Measurements from ENCODE around the gene CREB5.
A peak's percentile ranks its signal among the peaks of the same experiment; 100 is the strongest.

CREB5 gene

DNA sequence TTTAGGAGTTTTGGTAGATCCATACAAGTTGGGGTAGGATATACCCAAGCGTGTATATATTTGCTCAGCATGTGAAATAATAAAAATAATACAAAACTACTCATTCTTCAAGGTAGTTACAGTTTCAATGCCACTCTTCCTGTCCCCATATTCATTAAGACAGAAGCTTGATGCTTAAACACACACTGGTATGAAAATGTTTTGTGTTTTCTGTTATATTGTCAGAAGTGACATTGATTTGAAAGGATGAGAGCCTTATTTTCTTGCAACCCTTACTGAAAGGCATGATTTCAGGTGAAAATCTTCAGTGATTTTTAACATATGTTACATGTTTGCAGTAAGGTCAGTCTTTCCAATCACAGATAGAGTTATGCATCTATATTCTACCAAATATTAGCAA is 312.2 kb downstream of the CREB5 start:
- DNase-seq: no peak

DNA sequence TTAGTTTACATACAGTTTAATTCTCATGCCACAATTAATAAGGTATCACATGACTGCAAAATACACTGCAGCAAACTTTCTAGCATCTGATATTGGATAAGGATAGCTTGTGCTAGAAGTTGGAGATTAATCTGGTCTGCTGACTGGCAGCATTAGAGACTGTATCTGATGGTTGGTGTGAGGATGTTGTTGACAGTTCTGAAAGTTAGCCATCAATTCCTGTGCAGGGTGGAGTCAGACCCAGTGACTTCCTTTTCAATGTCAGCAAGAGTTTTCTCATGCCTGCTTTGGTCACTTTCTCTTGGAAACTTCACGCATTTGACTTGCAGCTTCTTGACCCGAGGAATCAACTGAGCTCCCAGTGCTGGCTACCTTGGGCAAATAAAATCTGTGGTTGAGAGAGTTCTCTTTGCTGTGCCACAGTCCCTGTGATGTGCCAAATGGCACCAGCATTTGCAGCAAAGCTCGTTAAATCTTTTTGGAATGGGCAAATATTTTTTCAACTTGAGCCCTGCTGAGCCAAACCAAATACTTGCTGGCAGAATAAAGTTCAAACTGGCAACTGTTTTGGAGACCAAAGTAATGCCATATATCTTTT is 312.8 kb downstream of the CREB5 start:
- DNase-seq: no peak

DNA sequence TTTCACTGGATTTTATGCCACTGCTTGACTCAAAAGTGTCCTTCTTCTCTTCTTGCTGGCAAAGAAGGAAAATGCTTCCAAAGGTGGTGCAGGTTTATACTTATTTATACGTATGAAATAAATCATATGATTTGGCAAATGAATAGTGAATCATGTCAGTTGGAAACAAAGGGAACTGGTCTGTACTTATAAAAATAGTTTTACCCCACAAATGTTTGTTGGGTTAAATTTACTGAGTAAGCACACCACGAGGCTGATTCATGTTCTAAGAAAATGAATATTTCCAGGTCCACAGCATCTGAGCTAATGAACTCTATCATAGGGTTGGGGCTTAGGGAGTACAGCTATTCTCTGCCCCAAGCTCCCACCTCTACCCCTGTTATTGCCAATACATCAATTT is 313.6 kb downstream of the CREB5 start:
- DNase-seq: no peak

DNA sequence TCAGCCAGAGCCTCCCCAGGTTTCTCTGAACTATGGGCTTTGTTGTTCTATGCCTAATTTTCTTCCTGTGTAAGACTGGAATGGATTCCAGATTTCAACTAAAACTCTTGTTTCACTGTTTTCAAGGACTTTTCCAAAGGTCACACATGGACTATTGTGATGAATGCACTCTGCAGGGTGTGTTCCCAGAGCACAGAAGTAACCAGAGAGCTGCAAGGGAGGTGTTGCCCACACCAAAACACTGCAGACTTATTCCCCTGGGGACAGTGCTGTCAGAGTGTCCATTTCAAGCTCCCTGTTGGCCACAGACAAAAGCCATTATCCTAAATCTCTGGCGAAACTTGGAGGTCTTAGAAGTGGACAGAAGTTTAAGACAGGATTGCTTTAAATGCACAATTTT is 314.2 kb downstream of the CREB5 start:
- no peak for DNase-seq

- peak; percentile 23 for DNase-seq
These were observed 317.0 kb downstream of the CREB5 start for GRCh38 chr7:28729281-28729680.

- no peak for DNase-seq
These were observed 317.4 kb downstream of the CREB5 start for GRCh38 chr7:28729727-28730126.

DNA sequence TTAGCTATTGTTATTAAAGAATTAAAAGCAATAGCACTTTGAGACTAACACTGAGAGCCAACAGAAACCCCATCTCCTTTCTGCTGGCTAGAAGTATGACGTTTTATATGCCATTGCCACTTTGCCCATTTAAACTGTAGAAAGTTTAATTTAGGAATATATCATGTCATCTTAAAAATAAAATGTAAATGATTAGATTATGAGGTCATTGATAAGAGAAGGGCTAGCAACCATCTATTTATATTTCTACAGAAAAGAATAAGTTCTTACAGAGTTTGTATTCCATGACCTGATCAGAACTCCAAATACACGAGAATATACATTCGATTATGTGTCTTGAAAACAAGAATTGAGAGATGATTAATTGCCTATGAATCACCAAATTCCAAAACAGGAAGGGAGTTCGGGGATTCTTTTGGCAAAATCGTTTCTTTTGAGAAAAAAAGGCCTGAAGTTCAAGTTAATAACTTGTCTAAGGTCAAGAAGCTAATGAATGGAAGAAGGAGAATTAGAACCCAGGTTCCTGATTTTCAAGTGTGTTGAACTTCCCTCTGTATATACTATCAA is 318.9 kb downstream of the CREB5 start:
- no peak for DNase-seq

GRCh38 chr7:28732071-28732869 is 320.0 kb downstream of the CREB5 start:
- no peak for DNase-seq

- DNase-seq: no peak
These were observed 320.7 kb downstream of the CREB5 start for GRCh38 chr7:28733035-28733434.

DNA sequence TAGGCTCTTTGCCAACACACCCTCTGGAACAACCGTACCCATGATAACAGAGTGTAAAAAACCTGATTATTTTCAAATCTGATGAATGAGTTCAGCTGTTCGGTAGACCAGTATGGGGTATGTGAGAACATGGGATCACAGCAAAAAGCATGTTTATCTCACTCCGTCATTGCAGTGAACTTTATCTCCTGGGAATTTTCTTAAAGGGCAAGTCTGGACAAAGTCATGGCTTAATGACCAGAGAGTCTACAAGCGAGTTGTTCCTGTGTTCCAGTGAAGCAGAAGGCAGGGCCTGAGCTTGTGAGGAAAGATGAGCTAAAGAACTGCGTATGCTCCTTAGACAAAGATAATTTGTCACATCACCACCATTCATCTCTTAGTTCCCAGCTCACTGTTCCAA is 326.1 kb downstream of the CREB5 start:
- DNase-seq: no peak

DNA sequence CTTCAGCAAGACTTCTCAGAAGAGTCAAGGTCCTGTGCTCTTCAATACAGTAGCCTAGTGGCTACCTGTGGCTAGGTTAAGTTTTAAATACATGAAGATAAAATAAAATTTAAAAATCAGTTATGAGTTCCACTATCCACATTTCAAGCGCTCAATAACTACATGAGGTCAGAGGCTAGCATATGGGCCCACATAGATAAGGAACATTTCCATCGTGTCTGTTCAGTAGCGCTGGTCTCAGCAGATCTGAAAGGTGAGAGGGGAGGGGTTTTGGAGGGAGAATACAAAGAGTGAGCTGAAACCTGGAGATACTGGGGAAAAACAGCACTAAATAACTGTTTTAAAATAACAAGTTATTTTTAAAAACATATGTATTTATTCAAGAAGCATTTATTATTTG is 326.8 kb downstream of the CREB5 start:
- DNase-seq: no peak

DNA sequence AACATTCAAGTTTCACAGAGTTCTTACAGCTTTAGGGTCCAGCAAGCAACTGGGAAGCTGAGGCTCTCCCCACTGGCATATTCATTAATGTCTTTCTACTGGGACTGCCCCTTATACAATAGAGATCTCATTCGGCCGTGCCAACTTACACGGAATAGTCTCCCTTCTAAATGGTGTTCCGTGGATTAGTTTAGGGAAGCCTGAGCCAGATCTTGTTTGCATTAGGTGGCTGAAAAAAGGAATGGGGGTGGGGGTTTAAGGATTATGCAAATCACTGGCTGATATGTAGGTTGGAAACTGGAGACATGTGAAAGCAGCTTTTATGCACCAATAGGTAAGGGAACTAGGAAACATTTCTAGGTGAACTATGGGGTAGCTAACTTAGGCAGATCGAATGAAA is 327.5 kb downstream of the CREB5 start:
- DNase-seq: no peak

DNA sequence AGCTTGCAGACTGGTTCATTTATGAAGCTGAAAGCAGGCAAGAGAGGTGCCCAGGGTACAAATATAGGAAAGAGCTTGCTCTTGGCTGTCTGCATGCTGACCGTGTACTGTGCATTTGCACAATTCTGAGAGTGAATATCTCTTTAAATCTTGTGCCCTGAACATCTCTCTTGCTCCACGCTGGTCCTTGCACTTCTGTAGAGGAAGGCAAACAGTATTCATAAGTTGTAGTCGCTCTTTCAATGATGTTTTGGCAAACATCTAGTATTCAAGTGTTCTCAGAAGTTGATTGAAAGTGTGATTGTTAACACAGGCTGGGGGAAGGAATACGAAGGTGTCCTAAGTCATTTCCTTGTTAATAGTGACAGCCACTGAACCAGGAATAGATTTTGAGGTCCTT is 332.6 kb downstream of the CREB5 start:
- no peak for DNase-seq

DNA sequence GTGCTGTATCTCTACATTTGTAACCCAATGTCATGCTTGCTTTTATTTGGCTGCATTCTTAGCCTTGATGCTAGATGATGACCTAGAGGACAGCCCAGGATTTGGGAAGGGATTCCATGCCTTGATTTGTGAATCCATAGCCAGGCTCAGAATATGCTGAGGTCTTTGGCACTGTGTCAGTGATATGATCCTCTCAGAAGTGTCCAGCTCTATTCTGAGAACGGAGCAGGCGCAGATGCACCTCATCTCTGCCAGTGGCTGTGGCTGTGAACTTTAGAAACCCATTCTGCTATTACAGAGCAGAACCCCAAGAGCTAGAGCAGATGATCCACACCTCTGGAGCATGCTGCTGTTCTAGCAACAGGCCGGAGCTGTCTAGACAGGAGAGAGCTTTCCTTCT is 333.0 kb downstream of the CREB5 start:
- DNase-seq: no peak

GRCh38 chr7:28747404-28747803 is 335.1 kb downstream of the CREB5 start:
- DNase-seq: no peak

- no peak for DNase-seq
These were observed 335.5 kb downstream of the CREB5 start for GRCh38 chr7:28747854-28748253.

GRCh38 chr7:28748346-28748745 is 336.0 kb downstream of the CREB5 start:
- no peak for DNase-seq

GRCh38 chr7:28748933-28749584 is 336.7 kb downstream of the CREB5 start:
- no peak for DNase-seq

DNA sequence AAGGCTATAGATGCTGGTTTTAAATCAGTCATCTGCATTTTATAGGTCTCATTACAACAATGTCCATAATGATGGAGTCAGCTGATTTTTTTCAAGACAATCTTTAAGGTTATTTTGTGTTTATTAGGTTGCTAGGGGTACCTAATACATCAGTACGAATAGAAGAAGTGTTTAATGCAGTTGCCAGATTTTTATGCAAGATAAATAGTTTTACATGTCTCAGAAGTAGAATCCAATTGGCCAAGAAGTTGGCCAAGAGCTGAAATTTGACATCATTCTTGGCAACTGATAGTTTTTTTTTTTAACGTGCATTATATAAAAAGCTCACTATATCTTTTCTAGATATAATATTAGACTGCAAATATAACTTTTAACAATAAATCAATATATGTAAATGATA is 337.3 kb downstream of the CREB5 start:
- DNase-seq: no peak

DNA sequence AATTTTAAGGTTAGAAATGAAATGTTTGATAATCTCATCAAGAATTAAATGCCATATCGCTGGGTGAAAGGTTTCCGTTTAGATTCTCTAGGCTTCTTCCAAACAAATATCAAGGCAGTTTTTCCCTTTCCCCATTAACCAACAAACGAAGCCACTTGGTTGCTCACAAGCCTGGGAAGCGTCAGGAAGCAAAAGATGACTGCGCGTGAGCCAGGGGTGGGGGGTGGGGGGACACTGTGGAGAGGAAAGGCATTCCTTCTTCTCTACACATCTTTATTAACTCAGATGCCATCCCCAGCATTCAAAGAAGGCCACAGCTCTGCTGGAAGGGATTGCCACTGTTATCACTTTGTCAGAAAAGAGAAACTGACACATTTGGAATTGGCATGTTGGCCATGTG is 338.7 kb downstream of the CREB5 start:
- DNase-seq: no peak

DNA sequence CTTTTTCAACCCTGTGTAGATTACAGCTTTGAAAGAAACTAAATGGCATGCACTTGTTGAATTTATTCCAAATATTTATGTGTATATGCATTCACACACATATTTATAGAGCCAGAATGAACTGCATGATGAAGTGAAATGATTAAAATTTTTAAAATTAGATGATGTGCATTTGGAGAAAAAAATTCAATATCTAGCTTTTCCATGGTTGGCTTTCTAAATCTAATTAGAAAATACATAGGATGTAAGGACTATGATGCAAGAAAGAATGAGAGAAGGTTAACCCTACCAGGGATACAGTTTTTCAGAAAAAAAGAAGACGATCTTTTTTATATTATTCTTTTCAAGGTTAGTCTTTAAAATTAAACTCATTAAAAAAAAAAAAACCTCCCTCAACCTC is 341.3 kb downstream of the CREB5 start:
- DNase-seq: no peak

GRCh38 chr7:28754027-28754426 is 341.7 kb downstream of the CREB5 start:
- no peak for DNase-seq

DNA sequence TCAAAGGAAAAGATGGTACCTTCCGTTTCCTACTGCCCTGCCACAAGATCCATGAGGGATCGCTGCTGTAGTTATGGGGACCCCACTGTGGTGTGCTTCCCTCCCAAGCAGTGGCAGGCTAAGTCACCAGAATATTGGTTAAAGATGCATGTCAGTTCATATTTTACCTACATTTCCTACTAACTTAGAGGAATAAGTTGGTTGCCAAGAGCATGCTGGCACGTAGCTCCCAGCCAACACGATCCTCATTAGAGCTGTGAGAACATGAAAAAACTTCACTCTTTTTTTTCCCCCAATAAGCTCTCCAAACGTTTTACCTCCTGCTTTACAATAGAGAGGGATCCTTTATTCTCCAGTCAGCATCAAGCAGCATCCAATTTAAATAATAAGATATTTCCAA is 342.1 kb downstream of the CREB5 start:
- no peak for DNase-seq

DNA sequence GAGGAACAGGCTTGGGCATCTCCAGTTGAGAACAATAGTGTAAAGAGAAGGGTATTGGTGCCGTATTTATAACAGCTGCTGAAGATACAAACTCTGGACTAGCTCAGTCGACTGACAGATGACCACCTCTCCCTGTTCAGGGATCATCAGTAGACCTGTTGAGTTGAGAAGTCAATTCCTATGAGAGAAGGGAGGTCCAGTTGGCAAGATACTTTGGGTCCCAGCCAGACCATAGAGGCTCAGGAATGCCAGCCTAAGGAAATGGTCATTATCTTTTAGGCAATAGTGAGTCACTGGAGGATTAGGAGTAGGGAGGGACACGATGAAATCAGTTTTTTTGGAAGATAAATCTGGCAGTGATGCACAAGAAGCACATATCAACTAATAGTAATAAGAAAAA is 342.9 kb downstream of the CREB5 start:
- no peak for DNase-seq
